ENCODE measurements around the gene CDH23.

DNA sequence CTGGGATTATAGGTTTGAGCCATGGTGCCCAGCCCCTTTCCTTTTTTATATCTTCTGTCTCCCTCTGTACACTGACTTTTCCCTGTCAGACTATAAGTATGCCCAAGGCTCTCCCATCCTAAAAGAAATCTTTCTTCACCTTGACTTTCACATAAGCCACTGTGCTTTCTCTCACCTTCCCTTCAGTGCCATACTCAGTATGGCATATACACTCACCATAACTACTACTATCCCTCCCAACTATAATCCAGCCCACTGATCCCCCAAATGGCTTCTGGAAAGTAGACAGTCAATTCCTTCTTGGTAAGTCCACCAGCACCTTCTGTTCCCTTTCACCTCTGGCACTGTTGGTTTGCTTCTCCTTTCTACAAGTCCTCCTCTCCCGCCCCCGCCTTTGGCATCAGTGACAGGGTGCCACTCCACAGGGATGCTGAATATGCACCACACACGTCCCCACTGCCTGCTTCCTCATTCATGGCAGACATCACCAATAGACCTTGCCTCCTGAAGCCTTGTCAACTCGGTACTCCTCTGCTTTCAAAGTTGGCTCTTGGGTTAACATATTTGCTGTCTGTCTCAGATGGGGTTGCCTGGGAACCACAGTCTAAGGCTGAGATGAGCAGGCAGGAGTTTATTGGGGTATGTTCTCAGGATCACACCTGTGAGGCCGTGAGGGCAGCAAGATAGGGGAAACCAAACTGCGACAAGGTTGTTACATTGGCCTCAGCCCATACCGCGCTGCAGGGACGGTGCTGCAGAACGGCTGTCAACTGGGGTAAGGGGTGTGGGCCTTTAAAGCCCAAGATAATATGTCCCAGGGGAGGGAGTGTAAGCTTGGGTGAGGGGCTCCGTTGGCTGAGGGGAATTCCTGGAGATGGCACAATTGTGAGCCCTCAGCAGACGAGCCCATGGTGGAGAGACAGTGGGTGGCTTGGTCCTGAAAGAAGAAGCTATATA, 461.5 kb downstream of the CDH23 start:
- no peak for TF ChIP-seq ZNF77 (CRISPR knock-in tag; IDR thresholded peaks at IDR 0.05)
- no peak for TF ChIP-seq ZNF146 (CRISPR knock-in tag; IDR thresholded peaks at IDR 0.05; ENCODE audit: unreplicated experiment)
- TF ChIP-seq, protein P1, sequence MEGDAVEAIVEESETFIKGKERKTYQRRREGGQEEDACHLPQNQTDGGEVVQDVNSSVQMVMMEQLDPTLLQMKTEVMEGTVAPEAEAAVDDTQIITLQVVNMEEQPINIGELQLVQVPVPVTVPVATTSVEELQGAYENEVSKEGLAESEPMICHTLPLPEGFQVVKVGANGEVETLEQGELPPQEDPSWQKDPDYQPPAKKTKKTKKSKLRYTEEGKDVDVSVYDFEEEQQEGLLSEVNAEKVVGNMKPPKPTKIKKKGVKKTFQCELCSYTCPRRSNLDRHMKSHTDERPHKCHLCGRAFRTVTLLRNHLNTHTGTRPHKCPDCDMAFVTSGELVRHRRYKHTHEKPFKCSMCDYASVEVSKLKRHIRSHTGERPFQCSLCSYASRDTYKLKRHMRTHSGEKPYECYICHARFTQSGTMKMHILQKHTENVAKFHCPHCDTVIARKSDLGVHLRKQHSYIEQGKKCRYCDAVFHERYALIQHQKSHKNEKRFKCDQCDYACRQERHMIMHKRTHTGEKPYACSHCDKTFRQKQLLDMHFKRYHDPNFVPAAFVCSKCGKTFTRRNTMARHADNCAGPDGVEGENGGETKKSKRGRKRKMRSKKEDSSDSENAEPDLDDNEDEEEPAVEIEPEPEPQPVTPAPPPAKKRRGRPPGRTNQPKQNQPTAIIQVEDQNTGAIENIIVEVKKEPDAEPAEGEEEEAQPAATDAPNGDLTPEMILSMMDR (IDR thresholded peaks at IDR 0.05 in 2 of 3, conservative IDR thresholded peaks at IDR 0.05 in 1 of 3; ENCODE audit: insufficient read depth in 2 of 3, low read depth in 1 of 3, low read length in 3 of 3) = no peak
- no peak for TF ChIP-seq U2AF2 (optimal IDR thresholded peaks at IDR 0.05; ENCODE audit: low read depth, low read length)
- TF ChIP-seq, protein P2, sequence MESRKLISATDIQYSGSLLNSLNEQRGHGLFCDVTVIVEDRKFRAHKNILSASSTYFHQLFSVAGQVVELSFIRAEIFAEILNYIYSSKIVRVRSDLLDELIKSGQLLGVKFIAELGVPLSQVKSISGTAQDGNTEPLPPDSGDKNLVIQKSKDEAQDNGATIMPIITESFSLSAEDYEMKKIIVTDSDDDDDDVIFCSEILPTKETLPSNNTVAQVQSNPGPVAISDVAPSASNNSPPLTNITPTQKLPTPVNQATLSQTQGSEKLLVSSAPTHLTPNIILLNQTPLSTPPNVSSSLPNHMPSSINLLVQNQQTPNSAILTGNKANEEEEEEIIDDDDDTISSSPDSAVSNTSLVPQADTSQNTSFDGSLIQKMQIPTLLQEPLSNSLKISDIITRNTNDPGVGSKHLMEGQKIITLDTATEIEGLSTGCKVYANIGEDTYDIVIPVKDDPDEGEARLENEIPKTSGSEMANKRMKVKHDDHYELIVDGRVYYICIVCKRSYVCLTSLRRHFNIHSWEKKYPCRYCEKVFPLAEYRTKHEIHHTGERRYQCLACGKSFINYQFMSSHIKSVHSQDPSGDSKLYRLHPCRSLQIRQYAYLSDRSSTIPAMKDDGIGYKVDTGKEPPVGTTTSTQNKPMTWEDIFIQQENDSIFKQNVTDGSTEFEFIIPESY (CRISPR knock-in tag; IDR thresholded peaks at IDR 0.05) = no peak
- TF ChIP-seq ZNF12 (CRISPR knock-in tag; IDR thresholded peaks at IDR 0.05) = no peak
- TF ChIP-seq BACH1 (tag; IDR thresholded peaks at IDR 0.05) = no peak
- no peak for TF ChIP-seq POLR2AphosphoS5 (IDR thresholded peaks at IDR 0.05; ENCODE audit: control insufficient read depth, insufficient read depth, low read depth, low read length)
- TF ChIP-seq RBM39 (optimal IDR thresholded peaks at IDR 0.05; ENCODE audit: low read depth, low read length) = no peak
- no peak for TF ChIP-seq FOXM1 (IDR thresholded peaks at IDR 0.05; ENCODE audit: low read depth)
- no peak for TF ChIP-seq FOXM1 (CRISPR knock-in tag; IDR thresholded peaks at IDR 0.05; ENCODE audit: low read depth)
- TF ChIP-seq, protein P3, sequence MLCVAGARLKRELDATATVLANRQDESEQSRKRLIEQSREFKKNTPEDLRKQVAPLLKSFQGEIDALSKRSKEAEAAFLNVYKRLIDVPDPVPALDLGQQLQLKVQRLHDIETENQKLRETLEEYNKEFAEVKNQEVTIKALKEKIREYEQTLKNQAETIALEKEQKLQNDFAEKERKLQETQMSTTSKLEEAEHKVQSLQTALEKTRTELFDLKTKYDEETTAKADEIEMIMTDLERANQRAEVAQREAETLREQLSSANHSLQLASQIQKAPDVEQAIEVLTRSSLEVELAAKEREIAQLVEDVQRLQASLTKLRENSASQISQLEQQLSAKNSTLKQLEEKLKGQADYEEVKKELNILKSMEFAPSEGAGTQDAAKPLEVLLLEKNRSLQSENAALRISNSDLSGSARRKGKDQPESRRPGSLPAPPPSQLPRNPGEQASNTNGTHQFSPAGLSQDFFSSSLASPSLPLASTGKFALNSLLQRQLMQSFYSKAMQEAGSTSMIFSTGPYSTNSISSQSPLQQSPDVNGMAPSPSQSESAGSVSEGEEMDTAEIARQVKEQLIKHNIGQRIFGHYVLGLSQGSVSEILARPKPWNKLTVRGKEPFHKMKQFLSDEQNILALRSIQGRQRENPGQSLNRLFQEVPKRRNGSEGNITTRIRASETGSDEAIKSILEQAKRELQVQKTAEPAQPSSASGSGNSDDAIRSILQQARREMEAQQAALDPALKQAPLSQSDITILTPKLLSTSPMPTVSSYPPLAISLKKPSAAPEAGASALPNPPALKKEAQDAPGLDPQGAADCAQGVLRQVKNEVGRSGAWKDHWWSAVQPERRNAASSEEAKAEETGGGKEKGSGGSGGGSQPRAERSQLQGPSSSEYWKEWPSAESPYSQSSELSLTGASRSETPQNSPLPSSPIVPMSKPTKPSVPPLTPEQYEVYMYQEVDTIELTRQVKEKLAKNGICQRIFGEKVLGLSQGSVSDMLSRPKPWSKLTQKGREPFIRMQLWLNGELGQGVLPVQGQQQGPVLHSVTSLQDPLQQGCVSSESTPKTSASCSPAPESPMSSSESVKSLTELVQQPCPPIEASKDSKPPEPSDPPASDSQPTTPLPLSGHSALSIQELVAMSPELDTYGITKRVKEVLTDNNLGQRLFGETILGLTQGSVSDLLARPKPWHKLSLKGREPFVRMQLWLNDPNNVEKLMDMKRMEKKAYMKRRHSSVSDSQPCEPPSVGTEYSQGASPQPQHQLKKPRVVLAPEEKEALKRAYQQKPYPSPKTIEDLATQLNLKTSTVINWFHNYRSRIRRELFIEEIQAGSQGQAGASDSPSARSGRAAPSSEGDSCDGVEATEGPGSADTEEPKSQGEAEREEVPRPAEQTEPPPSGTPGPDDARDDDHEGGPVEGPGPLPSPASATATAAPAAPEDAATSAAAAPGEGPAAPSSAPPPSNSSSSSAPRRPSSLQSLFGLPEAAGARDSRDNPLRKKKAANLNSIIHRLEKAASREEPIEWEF (CRISPR knock-in tag; IDR thresholded peaks at IDR 0.05) = no peak
- no peak for TF ChIP-seq POLR3A (IDR thresholded peaks at IDR 0.05; ENCODE audit: borderline replicate concordance, extremely low read depth, insufficient read depth, insufficient read length)
- no peak for TF ChIP-seq ZNF175 (CRISPR knock-in tag; IDR thresholded peaks at IDR 0.05; ENCODE audit: low read depth)
- no peak for TF ChIP-seq YY1 (IDR thresholded peaks at IDR 0.05; ENCODE audit: borderline replicate concordance in 1 of 3, control insufficient read depth in 1 of 3, extremely low read depth in 1 of 3, insufficient read depth in 3 of 3, insufficient read length in 1 of 3, insufficient replicate concordance in 2 of 3, low read depth in 1 of 3, low read length in 2 of 3)
